ENCODE data around the gene GOLPH3L.

DNA sequence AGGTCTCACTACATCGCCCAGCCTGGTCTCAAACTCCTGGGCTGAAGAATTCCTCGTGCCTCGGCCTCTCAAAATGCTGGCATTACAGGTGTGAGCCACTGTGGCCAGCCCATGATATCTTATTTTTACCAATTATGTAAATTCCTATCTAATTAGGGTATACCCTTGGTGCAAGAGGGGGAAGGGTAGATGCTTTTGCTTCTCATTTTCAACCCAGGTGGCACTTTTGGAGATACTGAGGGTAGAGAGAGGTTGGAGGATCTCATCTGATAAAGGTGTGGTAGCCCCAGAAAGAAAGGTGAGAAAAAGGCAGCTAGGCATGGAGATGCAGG is 85.0 kb downstream of the GOLPH3L start:
- TF ChIP-seq, protein P1, sequence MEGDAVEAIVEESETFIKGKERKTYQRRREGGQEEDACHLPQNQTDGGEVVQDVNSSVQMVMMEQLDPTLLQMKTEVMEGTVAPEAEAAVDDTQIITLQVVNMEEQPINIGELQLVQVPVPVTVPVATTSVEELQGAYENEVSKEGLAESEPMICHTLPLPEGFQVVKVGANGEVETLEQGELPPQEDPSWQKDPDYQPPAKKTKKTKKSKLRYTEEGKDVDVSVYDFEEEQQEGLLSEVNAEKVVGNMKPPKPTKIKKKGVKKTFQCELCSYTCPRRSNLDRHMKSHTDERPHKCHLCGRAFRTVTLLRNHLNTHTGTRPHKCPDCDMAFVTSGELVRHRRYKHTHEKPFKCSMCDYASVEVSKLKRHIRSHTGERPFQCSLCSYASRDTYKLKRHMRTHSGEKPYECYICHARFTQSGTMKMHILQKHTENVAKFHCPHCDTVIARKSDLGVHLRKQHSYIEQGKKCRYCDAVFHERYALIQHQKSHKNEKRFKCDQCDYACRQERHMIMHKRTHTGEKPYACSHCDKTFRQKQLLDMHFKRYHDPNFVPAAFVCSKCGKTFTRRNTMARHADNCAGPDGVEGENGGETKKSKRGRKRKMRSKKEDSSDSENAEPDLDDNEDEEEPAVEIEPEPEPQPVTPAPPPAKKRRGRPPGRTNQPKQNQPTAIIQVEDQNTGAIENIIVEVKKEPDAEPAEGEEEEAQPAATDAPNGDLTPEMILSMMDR (IDR thresholded peaks at IDR 0.05; ENCODE audit: low read length) = no peak
- no peak for TF ChIP-seq EZH2 (optimal IDR thresholded peaks at IDR 0.05; ENCODE audit: low read depth, low read length)

All from MM.1S (cell line).